Activated CD4-positive, alpha-beta T cell treated with anti-CD3 and anti-CD28 coated beads, Interleukin-2, amount 50 U/mL, for 16 hours (primary cell): ENCODE measurements around the gene ARL2.
"Not testable (repeated sequence)": the region's sequence is repeated elsewhere in the genome, so short reads cannot be mapped to it uniquely, and the experiment has no call there.

Source experiments
- DNase-seq: peaks from one replicate; pipeline ENCODE4 v3.0.0-alpha.2; 2020

Gene ARL2

DNA sequence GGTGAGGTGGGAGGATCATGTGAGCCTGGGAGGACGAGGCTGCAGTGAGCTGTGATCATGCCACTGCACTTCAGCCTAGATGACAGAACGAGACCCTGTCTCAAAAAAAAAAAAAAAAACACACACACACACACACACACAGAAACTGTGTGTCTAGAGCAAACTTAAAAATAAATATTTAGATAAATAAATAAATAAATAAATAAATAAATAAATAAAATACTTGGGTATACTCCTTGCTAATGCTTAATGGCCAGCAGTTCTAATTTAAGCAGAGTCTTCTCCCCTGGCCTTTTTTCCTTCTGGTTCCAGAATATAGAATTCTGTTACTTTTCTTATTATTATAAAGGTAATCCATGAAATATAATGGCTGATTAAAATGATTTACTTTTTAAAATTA lies 5.1 kb upstream of the ARL2 start:
- no peak for DNase-seq

GRCh38 chr11:65013130-65013887 lies 651 bp upstream of the ARL2 start:
- DNase-seq = peak; percentile 93

GRCh38 chr11:65014726-65015227 lies 817 bp downstream of the ARL2 start:
- DNase-seq = no peak

GRCh38 chr11:65016705-65017104 lies 2.7 kb downstream of the ARL2 start:
- DNase-seq = no peak

- DNase-seq = no peak
These were observed 4.0 kb downstream of the ARL2 start for GRCh38 chr11:65017937-65018336.

DNA sequence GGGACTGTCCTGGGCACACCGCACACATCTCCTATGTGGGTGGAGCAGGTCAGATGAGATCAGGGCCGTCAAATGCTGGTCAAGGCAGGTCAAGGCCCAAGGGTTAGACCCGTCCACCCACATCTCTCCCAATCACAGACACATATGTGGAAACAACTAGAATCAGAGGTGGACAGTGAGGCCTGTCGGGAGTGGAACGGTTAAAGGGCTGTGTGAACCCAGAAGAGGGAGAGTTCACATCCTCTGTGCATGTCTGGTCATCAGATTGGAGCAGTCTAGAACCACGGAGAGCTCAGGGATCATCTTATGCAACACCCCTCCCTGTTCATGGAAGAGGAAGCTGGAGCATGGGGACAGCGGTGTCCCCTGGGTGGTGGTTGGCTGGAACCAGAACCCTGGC lies 5.9 kb downstream of the ARL2 start:
- DNase-seq = no peak

- no peak for DNase-seq
These were observed 7.0 kb downstream of the ARL2 start for GRCh38 chr11:65021003-65021402.

- DNase-seq = no peak
These were observed 7.5 kb downstream of the ARL2 start for GRCh38 chr11:65021509-65021908.

DNA sequence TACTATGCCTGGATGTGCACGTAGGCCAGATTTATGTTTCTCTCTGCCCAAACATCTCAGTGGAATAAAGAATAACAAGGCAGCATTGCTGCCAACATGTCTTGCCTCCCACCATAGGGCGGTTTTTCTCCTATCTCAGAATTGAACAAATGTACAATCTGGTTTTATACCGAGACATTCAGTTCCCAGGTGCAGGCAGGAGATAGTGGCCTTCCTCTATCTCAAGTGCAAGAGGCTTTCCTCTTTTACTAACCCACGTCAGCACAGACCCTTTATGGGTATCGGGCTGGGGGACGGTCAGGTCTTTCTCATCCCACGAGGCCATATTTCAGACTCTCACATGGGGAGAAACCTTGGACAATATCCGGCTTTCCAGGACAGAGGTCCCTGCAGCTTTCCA lies 9.5 kb downstream of the ARL2 start:
- DNase-seq = not testable (repeated sequence)

DNA sequence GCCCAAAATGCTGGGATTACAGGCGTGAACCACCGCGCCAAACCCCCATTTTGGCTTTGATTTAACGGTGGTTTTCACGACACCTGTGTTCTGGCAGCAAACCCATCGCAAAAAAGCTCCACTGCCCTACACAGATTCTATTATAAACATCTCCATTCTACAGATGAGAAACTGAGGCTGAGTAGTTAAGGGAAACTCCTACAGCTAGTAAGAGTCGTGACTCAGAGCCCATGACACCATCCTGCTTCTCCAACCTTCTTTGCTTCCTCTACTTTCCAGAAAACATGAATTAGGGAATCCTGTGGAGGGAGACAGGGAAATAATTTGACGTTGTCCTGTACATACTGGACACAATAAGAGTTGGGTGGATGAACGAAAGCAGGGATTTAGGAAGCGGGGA lies 12.8 kb downstream of the ARL2 start:
- no peak for DNase-seq

DNA sequence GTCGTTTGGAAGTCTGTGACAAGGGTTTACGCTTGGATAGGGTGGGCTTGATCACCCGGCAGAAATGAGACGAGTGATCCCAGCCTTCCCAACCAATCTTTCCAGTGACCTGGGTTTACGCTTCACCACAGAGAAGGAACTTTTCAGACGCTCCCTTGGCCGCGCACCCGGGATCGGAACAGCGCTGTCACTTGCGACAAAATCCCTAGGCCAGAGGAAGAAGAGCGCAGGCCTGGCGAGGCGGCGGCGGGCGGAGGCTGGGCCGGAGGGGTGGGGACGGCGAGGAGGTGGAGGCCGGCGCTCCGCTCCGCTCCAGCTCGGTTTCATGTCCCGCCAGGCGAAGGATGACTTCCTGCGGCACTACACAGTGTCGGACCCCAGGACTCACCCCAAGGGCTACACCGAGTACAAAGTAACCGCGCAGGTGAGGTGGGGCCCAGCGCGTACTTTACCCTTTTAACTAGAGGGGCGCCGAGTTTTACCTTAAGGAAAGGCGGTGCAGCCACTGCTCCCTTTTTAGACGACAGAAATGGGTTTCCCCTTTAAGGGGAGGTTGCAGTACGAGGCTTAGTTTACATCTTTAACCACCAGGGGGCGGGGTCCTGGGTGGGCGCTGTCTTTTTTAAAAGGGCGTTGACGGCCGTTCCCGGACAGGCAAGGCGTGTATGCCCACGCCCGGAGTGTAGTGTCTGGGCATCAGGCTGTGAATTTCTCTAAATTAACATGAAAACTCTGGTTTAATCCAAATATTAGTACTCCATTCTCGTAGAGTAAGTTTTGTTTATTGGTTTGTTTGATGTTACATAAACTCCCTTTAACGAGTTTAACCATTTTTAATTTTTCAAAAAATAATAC lies 13.5 kb downstream of the ARL2 start, which contains the start of gene SNX15:
TSS of gene SNX15 (plus strand) at position 227 of the 855 bp plus-strand sequence. CDS start at position 326, 99 bp downstream.
- DNase-seq = peak; percentile 97

DNA sequence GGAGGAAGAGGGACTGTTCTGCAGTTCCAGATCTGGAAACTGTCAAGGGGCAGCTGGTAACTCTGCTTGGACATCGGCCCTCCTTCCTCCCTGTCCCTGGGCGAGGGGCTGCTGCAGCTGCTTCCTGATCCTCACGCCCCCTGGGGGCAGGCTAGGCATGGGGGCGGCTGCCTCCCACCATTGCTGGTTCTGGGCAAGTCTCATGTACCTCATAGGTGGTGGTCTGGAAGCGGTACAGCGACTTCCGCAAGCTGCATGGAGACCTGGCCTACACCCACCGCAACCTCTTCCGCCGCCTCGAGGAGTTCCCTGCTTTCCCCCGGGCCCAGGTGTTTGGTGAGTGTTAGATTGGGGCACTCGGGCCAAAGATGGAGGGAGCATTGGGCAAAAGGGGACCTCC lies 18.3 kb downstream of the ARL2 start:
- no peak for DNase-seq

- no peak for DNase-seq
These were observed 20.5 kb downstream of the ARL2 start for GRCh38 chr11:65034423-65034822.

DNA sequence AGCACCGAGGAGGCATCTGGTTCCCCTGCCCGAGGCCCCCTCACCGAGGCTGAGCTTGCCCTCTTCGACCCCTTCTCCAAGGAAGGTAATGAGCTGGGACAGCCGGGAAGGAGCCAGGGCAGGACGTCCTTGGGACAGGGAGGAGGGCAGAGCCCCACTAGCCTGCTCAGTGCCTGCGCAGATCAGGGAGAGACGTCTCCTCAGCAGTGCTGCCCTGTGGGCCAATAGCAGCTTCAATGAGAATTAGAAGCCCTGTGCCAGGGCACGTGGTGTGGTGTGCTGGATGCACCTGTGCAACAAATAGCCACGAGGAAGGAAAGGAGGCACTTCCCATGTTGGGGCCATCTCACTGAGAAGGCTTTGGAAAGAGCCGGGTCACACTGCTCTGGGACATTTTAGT lies 21.6 kb downstream of the ARL2 start:
- DNase-seq = no peak

- DNase-seq = no peak
These were observed 23.0 kb downstream of the ARL2 start for GRCh38 chr11:65036931-65037330.

- DNase-seq = no peak
These were observed 26.5 kb downstream of the ARL2 start for GRCh38 chr11:65040520-65040846.

- peak; percentile 96 for DNase-seq
These were observed 27.1 kb downstream of the ARL2 start, which contains the start of gene SAC3D1 for GRCh38 chr11:65040847-65041622. Gene SAC3D1 (plus strand): TSS chr11:65041210. CDS start chr11:65041293, 83 bp downstream.

DNA sequence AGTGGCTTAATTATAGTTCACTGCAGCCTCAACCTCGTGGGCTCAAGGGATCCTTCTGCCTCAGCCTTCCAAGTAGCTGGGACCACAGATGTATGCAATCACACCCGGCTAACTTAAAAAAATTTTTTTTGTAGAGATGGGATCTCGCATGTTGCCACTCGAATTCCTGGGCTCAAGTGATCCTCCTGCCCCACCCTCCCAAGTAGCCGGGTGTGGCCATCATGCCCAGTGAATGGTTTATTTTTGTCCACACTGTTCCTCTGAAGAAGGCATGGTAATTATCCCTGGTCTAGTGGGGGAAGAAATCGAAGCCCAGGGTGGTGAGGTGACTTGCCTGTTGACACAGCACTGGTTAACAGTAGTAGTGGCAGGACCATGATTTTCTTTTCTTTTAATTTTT lies 28.9 kb downstream of the ARL2 start:
- no peak for DNase-seq

GRCh38 chr11:65043881-65044501 lies 30.0 kb downstream of the ARL2 start:
- DNase-seq = no peak

GRCh38 chr11:65045061-65045460 lies 31.1 kb downstream of the ARL2 start:
- no peak for DNase-seq

- DNase-seq = no peak
These were observed 31.8 kb downstream of the ARL2 start for GRCh38 chr11:65045728-65046127.

DNA sequence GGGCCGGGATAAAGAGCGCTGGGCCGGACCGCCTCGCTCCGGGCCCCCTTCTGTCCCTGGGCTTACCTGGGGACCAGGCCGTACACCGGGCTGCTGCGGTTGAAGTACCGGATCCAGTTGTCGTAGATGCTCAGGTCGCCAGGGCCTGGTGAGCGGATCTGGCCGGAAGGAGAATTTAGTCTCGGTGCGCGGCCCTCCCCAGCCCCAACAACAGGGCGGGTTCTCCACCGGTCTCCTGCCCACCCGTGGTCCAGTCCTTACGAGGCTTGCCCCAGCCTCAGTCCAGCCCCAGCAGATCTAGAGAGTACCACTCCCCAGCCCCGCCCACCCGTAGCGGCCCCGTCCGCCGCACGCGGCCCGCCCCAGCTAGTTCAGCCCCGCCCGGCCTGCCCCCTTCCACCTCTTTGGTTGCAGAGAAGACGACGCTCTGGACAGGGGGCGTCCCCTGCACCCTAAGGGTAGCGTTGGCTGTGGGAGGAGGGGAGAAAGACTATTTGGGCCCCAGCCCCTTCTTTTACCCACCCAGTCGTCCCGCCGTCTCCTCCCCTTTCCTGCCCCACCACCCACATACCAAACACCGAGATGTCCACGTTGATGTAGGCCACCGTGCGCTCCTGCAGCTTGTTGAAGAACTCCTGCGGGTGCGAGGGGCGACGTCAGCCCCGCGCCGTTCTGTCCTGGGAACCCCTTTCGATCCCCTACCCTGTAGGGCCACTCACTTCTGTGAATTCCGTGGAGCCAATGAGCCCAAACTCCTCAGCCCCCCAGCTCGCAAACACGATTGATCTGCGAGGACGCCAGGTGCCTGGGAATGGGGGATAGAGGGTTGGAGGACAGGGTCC lies 33.8 kb downstream of the ARL2 start:
- DNase-seq = no peak
